Endothelial cell (in vitro differentiated cells): ENCODE data around the gene LAMB2. TPM values are rescaled to one million over a fixed set of nuclear protein-coding genes. Genes with fewer than 3 reads are reported as not detected.

Experiments used
- DNase-seq: peaks from one replicate; pipeline ENCODE4 v3.0.0; 2021; ENCODE audit warnings: low spot score
- H3K27ac Mint-ChIP-seq: one replicate; pipeline ENCODE4 v1.8.0; 2021; ENCODE audit warnings: mixed read lengths, inconsistent platforms; ENCODE audit not compliant: unreplicated experiment
- H3K27me3 Mint-ChIP-seq: one replicate; pipeline ENCODE4 v1.8.0; 2021; ENCODE audit warnings: mild to moderate bottlenecking, moderate library complexity, mixed read lengths, inconsistent platforms; ENCODE audit not compliant: unreplicated experiment
- H3K36me3 Mint-ChIP-seq: one replicate; pipeline ENCODE4 v1.8.0; 2021; ENCODE audit warnings: mild to moderate bottlenecking, low read depth, mixed read lengths, inconsistent platforms; ENCODE audit not compliant: unreplicated experiment
- H3K4me1 Mint-ChIP-seq: one replicate; pipeline ENCODE4 v1.8.0; 2021; ENCODE audit warnings: mild to moderate bottlenecking, mixed read lengths, inconsistent platforms; ENCODE audit not compliant: unreplicated experiment
- H3K4me3 Mint-ChIP-seq: one replicate; pipeline ENCODE4 v1.8.0; 2021; ENCODE audit warnings: mild to moderate bottlenecking, mixed read lengths, inconsistent platforms; ENCODE audit not compliant: unreplicated experiment
- H3K9me3 Mint-ChIP-seq: one replicate; pipeline ENCODE4 v1.8.0; 2021; ENCODE audit warnings: mixed read lengths, inconsistent platforms; ENCODE audit not compliant: unreplicated experiment
- CTCF ChIP-seq: fragments of 200-600 bp; sonication (generic); IDR thresholded peaks from one replicate; pipeline ENCODE4 v1.5.0; 2021; ENCODE audit warnings: antibody characterized with exemption; ENCODE audit not compliant: unreplicated experiment
- total RNA-seq: library from RNA; stranded (reverse); fragmentation: NEBNext Ultra II Directional; extraction: Animal tissue kit (Norgen Biotek cat#: 25700); gene quantifications from one replicate; pipeline ENCODE4 v1.2.1, GENCODE V29; 2021; ENCODE audit not compliant: unreplicated experiment

Gene LAMB2
- total RNA-seq, 1 donor from 2014 or later, result 259 TPM

- Mint-ChIP-seq H3K4me3 (peak within 1 kb of the TSS; percentile 98), H3K9me3 (no peaks in the 10 kb centered on the region), H3K27ac (peak within 1 kb of the TSS; percentile 100), H3K4me1 (peaks cover 27% of the 10 kb centered on the region), H3K27me3 (peaks cover 11% of the 10 kb centered on the region), H3K36me3 (peaks cover 38% of the 10 kb centered on the region)
- no peak for TF ChIP-seq CTCF
- DNase-seq, result peak; percentile 92
Observed at GRCh38 chr3:49104427-49105291, 28.2 kb downstream of the LAMB2 start, which contains the start of gene QARS1. TSS of gene QARS1 (minus strand) at chr3:49104757. CDS start at chr3:49104733, 24 bp downstream.

GRCh38 chr3:49104052-49104426 is 28.8 kb downstream of the LAMB2 start:
- Mint-ChIP-seq H3K27ac (peak overlapping the region; percentile 100), H3K4me3 (peak overlapping the region; percentile 98), H3K9me3 (no peaks in the 10 kb centered on the region), H3K36me3 (peaks cover 39% of the 10 kb centered on the region), H3K4me1 (peaks cover 27% of the 10 kb centered on the region), H3K27me3 (peaks cover 11% of the 10 kb centered on the region)
- no peak for TF ChIP-seq CTCF
- no peak for DNase-seq

DNA sequence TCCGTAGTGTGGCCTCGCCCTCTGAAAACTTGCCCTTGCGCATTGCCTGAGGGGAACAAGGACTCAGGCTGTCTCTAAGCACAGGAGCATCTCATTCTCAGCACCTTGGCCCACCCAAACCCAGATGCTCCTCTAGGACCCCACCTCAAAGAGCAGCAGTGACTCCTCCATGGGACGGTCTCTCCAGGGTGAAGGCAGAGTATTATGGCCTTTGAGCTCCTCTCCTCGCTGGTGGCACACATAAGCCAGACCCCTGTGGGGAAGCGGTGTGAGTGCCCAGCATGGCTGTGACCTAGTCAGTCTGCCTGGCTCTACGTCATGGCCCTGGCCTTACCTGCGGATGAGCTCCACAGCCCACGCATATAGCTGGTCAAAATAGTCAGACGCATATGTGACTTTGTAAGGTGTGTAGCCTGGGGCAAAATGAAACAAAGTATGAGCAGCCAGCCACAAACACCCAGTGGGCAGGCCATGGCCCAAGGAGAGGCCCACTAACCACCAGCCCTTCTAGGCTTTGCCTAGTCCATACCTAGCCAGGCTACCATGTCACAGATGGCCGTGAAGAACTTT is 32.7 kb downstream of the LAMB2 start:
- Mint-ChIP-seq H3K4me3 (peak overlapping the region; percentile 71), H3K9me3 (no peaks in the 10 kb centered on the region), H3K27me3 (peaks cover 12% of the 10 kb centered on the region), H3K36me3 (peaks cover 45% of the 10 kb centered on the region), H3K27ac (no peak overlapping the region), H3K4me1 (peaks cover 18% of the 10 kb centered on the region)
- no peak for TF ChIP-seq CTCF
- DNase-seq, result no peak

GRCh38 chr3:49098910-49099630 is 33.8 kb downstream of the LAMB2 start:
- peaks cover 45% of the 10 kb centered on the region for H3K36me3 Mint-ChIP-seq
- no peaks in the 10 kb centered on the region for H3K9me3 Mint-ChIP-seq
- H3K4me1 Mint-ChIP-seq, result peaks cover 11% of the 10 kb centered on the region
- DNase-seq, result no peak
- TF ChIP-seq CTCF, result no peak
- H3K4me3 Mint-ChIP-seq, result peak overlapping the region; percentile 47
- H3K27me3 Mint-ChIP-seq, result peaks cover 12% of the 10 kb centered on the region
- peak overlapping the region; percentile 48 for H3K27ac Mint-ChIP-seq
